ENCODE measurements around the gene MED12. TPM values are rescaled to one million over a fixed set of nuclear protein-coding genes. Genes with fewer than 3 reads are reported as not detected.

Gene MED12
- total RNA-seq, 1 experiment from 2014 or later = 35.2 TPM

DNA sequence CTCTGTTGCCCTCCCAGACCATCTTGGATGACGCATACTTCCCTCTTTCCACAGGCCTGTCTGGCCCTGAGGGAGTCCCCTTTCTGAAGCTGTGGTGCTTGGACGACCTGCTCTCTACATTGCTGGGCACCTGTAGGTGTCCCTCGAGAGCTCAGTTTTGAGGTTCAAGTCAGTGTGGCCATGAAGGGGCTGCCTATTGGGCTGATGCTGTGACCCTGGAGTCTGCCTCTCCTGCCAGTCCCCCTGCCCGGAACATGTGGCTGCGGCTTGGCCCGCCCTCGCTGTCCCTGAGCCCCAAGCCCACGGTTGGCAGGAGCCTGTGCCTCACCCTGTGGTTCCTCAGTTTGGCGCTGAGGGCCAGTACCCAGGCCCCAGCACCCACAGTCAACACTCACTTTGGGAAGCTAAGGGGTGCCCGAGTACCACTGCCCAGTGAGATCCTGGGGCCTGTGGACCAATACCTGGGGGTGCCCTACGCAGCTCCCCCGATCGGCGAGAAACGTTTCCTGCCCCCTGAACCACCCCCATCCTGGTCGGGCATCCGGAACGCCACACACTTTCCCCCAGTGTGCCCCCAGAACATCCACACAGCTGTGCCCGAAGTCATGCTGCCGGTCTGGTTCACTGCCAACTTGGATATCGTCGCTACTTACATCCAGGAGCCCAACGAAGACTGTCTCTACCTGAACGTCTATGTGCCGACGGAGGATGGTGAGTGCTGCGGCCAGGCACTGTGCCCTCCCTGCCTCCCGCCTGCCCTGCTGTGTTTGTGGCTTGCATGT is 29.3 kb downstream of the MED12 start:
- Histone ChIP-seq H2AFZ (ENCODE audit: low read length) (no peak overlapping the region), H3K79me2 (ENCODE audit: low read length) (no peaks in the 10 kb centered on the region), H3K4me1 (ENCODE audit: low read length) (peaks cover 11% of the 10 kb centered on the region), H3K9me2 (replicated peaks; ENCODE audit: insufficient read depth, low read length) (no peaks in the 10 kb centered on the region), H3K4me2 (ENCODE audit: low read depth, low read length, poor library complexity, severe bottlenecking) (no peak overlapping the region), H3K27ac (ENCODE audit: low read length) (no peak overlapping the region), H3K27me3 (ENCODE audit: low read length) (no peaks in the 10 kb centered on the region), H3K4me3 (ENCODE audit: low read length) (no peak overlapping the region), H3K9ac (ENCODE audit: low read length) (no peak overlapping the region), H3K36me3 (ENCODE audit: insufficient read depth, low read length) (no peaks in the 10 kb centered on the region), H4K20me1 (ENCODE audit: insufficient read depth, low read depth, low read length) (no peaks in the 10 kb centered on the region), H3K9me3 (ENCODE audit: low read length) (no peaks in the 10 kb centered on the region)
- peak; percentile 48 for DNase-seq

DNA sequence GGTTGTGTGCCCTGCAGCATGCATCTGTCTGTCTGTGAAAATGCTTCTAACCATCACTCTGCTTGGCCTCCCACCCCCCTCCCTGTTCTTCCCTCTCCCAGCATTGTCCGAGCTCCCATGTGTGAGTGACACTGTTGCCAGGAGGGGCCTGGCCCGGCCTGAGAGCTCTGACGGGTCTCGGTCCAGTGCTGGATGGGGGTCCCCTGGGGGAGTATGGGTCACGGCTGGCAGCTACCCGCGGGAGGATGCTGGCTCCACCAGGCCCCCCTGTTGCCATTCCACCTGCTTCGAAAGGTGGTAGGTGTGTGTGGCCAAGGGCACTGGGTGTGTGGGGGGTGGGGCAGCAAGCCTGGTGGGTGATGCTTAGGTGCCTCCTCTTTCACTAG is 29.9 kb downstream of the MED12 start:
- Histone ChIP-seq H2AFZ (ENCODE audit: low read length) (no peak overlapping the region), H3K4me2 (ENCODE audit: low read depth, low read length, poor library complexity, severe bottlenecking) (no peak overlapping the region), H3K36me3 (ENCODE audit: insufficient read depth, low read length) (no peaks in the 10 kb centered on the region), H3K27me3 (ENCODE audit: low read length) (no peaks in the 10 kb centered on the region), H3K9me2 (replicated peaks; ENCODE audit: insufficient read depth, low read length) (no peaks in the 10 kb centered on the region), H3K79me2 (ENCODE audit: low read length) (no peaks in the 10 kb centered on the region), H3K4me3 (ENCODE audit: low read length) (no peak overlapping the region), H3K4me1 (ENCODE audit: low read length) (peaks cover 11% of the 10 kb centered on the region), H4K20me1 (ENCODE audit: insufficient read depth, low read depth, low read length) (no peaks in the 10 kb centered on the region), H3K9me3 (ENCODE audit: low read length) (no peaks in the 10 kb centered on the region), H3K27ac (ENCODE audit: low read length) (no peak overlapping the region), H3K9ac (ENCODE audit: low read length) (no peak overlapping the region)
- no peak for DNase-seq

DNA sequence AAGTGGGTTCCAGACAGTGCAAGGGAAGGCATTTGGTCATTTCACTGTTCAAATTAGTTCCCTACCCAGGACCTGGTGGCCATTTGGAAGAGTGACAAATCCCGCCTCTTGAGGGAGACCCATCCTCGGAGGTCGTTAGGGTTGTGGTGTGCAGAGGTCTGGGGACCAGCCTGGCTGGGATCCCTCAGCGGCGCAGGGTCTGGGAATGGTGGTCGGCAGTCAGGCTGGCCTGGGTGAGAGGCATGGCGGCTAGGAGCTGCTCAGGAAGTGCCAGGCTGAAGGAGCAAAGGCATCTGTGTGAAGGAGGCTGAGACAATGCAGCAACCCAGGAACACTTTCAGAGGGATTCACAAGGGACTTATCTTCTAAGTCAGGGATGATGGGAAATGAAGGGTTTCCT is 33.0 kb downstream of the MED12 start:
- no peak overlapping the region for H3K4me3 ChIP-seq (ENCODE audit: low read length)
- H3K4me2 ChIP-seq (ENCODE audit: low read depth, low read length, poor library complexity, severe bottlenecking) = no peak overlapping the region
- no peaks in the 10 kb centered on the region for H3K9me3 ChIP-seq (ENCODE audit: low read length)
- H2AFZ ChIP-seq (ENCODE audit: low read length) = no peak overlapping the region
- H3K27me3 ChIP-seq (ENCODE audit: low read length) = no peaks in the 10 kb centered on the region
- no peaks in the 10 kb centered on the region for H3K9me2 ChIP-seq (replicated peaks; ENCODE audit: insufficient read depth, low read length)
- DNase-seq = no peak
- H3K36me3 ChIP-seq (ENCODE audit: insufficient read depth, low read length) = no peaks in the 10 kb centered on the region
- no peak overlapping the region for H3K27ac ChIP-seq (ENCODE audit: low read length)
- H3K9ac ChIP-seq (ENCODE audit: low read length) = no peak overlapping the region
- H4K20me1 ChIP-seq (ENCODE audit: insufficient read depth, low read depth, low read length) = no peaks in the 10 kb centered on the region
- peaks cover 13% of the 10 kb centered on the region for H3K4me1 ChIP-seq (ENCODE audit: low read length)
- H3K79me2 ChIP-seq (ENCODE audit: low read length) = no peaks in the 10 kb centered on the region

DNA sequence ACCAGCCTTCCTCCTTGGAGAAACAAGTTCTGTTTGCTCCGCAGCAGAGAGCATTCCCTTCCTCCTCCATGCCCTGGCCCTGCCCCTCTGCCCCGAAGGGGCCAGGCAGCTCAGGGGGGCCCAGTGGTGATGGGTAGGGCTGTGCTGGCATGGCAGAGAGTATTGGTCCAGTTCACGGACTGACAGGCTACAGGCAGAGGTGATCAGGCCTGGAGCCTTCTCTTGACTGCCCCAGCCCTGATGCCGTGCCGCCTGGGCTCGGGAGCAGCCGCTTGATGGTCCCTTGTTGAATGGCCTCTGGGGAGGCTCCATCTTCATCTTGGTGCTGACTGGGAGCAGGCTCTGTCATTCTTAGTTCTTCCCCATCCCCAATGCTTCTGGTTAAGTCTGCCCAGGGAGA is 35.8 kb downstream of the MED12 start:
- no peak overlapping the region for H3K27ac ChIP-seq (ENCODE audit: low read length)
- H2AFZ ChIP-seq (ENCODE audit: low read length) = no peak overlapping the region
- H4K20me1 ChIP-seq (ENCODE audit: insufficient read depth, low read depth, low read length) = no peaks in the 10 kb centered on the region
- H3K9me3 ChIP-seq (ENCODE audit: low read length) = no peaks in the 10 kb centered on the region
- no peak overlapping the region for H3K9ac ChIP-seq (ENCODE audit: low read length)
- no peak for DNase-seq
- no peaks in the 10 kb centered on the region for H3K27me3 ChIP-seq (ENCODE audit: low read length)
- no peaks in the 10 kb centered on the region for H3K9me2 ChIP-seq (replicated peaks; ENCODE audit: insufficient read depth, low read length)
- H3K79me2 ChIP-seq (ENCODE audit: low read length) = no peaks in the 10 kb centered on the region
- H3K4me2 ChIP-seq (ENCODE audit: low read depth, low read length, poor library complexity, severe bottlenecking) = no peak overlapping the region
- peaks cover 12% of the 10 kb centered on the region for H3K4me1 ChIP-seq (ENCODE audit: low read length)
- no peaks in the 10 kb centered on the region for H3K36me3 ChIP-seq (ENCODE audit: insufficient read depth, low read length)
- H3K4me3 ChIP-seq (ENCODE audit: low read length) = no peak overlapping the region

DNA sequence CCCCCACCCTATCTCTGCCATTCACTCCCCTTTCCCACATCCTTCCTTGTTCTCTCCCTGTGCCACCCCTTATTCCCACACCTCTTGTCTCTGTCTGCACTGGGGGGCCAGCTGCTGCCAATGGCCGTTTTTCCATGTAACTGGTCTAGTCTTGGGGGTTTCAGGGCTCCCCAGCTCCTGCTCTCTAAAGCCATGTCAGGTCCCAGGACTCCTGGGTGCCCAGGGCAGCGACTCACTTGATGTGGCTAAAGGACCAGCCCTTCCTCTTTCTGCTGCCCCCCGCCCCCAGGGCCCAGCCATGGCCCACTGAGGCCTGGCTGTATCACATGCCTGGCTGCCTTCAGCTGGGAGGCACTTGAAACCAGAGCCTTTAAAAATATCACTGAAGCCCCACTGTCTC is 36.2 kb downstream of the MED12 start:
- peaks cover 12% of the 10 kb centered on the region for H3K4me1 ChIP-seq (ENCODE audit: low read length)
- H3K9ac ChIP-seq (ENCODE audit: low read length) = no peak overlapping the region
- no peaks in the 10 kb centered on the region for H3K79me2 ChIP-seq (ENCODE audit: low read length)
- H2AFZ ChIP-seq (ENCODE audit: low read length) = no peak overlapping the region
- no peaks in the 10 kb centered on the region for H3K27me3 ChIP-seq (ENCODE audit: low read length)
- H3K27ac ChIP-seq (ENCODE audit: low read length) = no peak overlapping the region
- H3K4me2 ChIP-seq (ENCODE audit: low read depth, low read length, poor library complexity, severe bottlenecking) = no peak overlapping the region
- no peaks in the 10 kb centered on the region for H4K20me1 ChIP-seq (ENCODE audit: insufficient read depth, low read depth, low read length)
- no peaks in the 10 kb centered on the region for H3K36me3 ChIP-seq (ENCODE audit: insufficient read depth, low read length)
- no peak overlapping the region for H3K4me3 ChIP-seq (ENCODE audit: low read length)
- no peaks in the 10 kb centered on the region for H3K9me2 ChIP-seq (replicated peaks; ENCODE audit: insufficient read depth, low read length)
- no peak for DNase-seq
- H3K9me3 ChIP-seq (ENCODE audit: low read length) = no peaks in the 10 kb centered on the region

DNA sequence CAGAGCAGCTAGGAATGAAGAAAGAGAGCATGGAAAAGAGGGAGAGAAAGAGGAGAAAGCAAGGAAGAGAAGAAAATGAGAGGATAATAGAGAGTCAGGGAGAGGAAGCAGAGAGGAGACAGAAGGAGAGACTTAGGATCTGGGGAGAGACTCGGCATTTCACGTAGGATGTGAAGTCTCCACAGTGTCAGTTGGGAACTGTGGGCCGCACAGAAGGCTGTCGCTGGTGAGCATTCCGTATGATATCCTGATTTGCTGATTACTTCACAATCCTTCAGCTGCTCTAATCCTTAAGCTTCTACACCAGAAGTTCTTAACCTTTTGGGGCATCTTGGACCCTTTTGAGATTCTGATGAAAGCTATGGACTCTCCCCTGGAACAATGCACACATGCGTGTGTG is 40.2 kb downstream of the MED12 start:
- Histone ChIP-seq H4K20me1 (ENCODE audit: insufficient read depth, low read depth, low read length) (no peaks in the 10 kb centered on the region), H3K27me3 (ENCODE audit: low read length) (no peaks in the 10 kb centered on the region), H3K4me3 (ENCODE audit: low read length) (no peak overlapping the region), H3K4me2 (ENCODE audit: low read depth, low read length, poor library complexity, severe bottlenecking) (no peak overlapping the region), H2AFZ (ENCODE audit: low read length) (no peak overlapping the region), H3K9me2 (replicated peaks; ENCODE audit: insufficient read depth, low read length) (no peaks in the 10 kb centered on the region), H3K79me2 (ENCODE audit: low read length) (no peaks in the 10 kb centered on the region), H3K36me3 (ENCODE audit: insufficient read depth, low read length) (no peaks in the 10 kb centered on the region), H3K9me3 (ENCODE audit: low read length) (no peaks in the 10 kb centered on the region), H3K27ac (ENCODE audit: low read length) (no peak overlapping the region), H3K4me1 (ENCODE audit: low read length) (peaks cover 12% of the 10 kb centered on the region), H3K9ac (ENCODE audit: low read length) (no peak overlapping the region)
- no peak for DNase-seq

DNA sequence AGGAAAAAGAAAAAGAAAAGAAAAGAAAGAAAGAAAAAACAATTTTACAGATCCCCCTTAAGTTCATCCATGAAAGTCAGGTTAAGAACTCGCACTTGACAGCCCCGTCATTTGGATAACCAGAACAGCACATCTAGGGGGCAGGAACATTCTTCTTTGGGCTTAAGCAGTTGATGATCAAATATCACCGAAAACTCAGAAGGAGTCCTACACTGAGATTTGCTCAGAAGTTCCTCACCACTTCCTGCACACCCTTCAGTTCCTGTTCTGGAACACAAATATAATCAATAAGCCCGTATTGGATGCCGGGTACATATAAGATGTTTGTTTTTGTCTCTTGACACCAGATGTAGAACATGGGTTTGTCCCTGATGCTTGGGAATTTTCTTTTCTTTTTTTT is 40.9 kb downstream of the MED12 start:
- Histone ChIP-seq H3K27me3 (ENCODE audit: low read length) (no peaks in the 10 kb centered on the region), H3K4me1 (ENCODE audit: low read length) (peaks cover 12% of the 10 kb centered on the region), H3K9ac (ENCODE audit: low read length) (no peak overlapping the region), H2AFZ (ENCODE audit: low read length) (no peak overlapping the region), H4K20me1 (ENCODE audit: insufficient read depth, low read depth, low read length) (no peaks in the 10 kb centered on the region), H3K4me2 (ENCODE audit: low read depth, low read length, poor library complexity, severe bottlenecking) (no peak overlapping the region), H3K4me3 (ENCODE audit: low read length) (no peak overlapping the region), H3K27ac (ENCODE audit: low read length) (no peak overlapping the region), H3K79me2 (ENCODE audit: low read length) (no peaks in the 10 kb centered on the region), H3K9me2 (replicated peaks; ENCODE audit: insufficient read depth, low read length) (no peaks in the 10 kb centered on the region), H3K36me3 (ENCODE audit: insufficient read depth, low read length) (no peaks in the 10 kb centered on the region), H3K9me3 (ENCODE audit: low read length) (no peaks in the 10 kb centered on the region)
- DNase-seq = no peak

DNA sequence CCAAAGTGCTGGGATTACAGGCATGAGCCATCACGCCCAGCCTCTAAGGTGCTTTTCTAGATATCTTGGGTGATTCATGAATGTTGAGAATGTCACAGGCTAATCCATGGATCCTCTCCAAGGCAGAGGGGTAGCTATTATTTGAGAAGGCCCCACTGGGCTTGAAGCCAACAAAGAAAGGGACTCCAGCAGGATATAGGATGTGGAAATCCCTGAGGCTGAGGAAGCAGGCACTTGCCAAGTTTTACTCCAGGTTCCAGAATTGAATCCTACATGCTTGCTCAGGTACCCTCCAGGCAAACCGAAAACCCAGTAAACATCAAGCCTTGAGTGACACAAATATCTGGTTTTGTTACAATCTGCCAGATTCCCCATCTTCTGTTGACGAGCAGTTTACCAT is 42.1 kb downstream of the MED12 start:
- Histone ChIP-seq H3K4me3 (ENCODE audit: low read length) (no peak overlapping the region), H3K9ac (ENCODE audit: low read length) (no peak overlapping the region), H3K36me3 (ENCODE audit: insufficient read depth, low read length) (no peaks in the 10 kb centered on the region), H3K27me3 (ENCODE audit: low read length) (no peaks in the 10 kb centered on the region), H2AFZ (ENCODE audit: low read length) (no peak overlapping the region), H3K4me1 (ENCODE audit: low read length) (peaks cover 1% of the 10 kb centered on the region; the same call in 1 of the 2 replicates), H3K27ac (ENCODE audit: low read length) (no peak overlapping the region), H4K20me1 (ENCODE audit: insufficient read depth, low read depth, low read length) (no peaks in the 10 kb centered on the region), H3K4me2 (ENCODE audit: low read depth, low read length, poor library complexity, severe bottlenecking) (no peak overlapping the region), H3K9me3 (ENCODE audit: low read length) (no peaks in the 10 kb centered on the region), H3K9me2 (replicated peaks; ENCODE audit: insufficient read depth, low read length) (no peaks in the 10 kb centered on the region), H3K79me2 (ENCODE audit: low read length) (no peaks in the 10 kb centered on the region)
- DNase-seq = no peak

All from Karpas-422 (cell line).